Right atrium auricular region (tissue), 2 donors: ENCODE measurements around the gene NEK2. TPM values are rescaled to one million over a fixed set of nuclear protein-coding genes. Genes with fewer than 3 reads are reported as not detected.
"Not testable (repeated sequence)": the region's sequence is repeated elsewhere in the genome, so short reads cannot be mapped to it uniquely, and the experiment has no call there.

Experiments
- DNase-seq: peaks from one replicate; pipeline ENCODE4 v3.0.0-alpha.2; 2019; ENCODE audit warnings: low spot score
- H3K27ac ChIP-seq, 2 donors: fragments of 200-600 bp; sonication (generic); 1 replicate in 1 of 2; 2 replicates in 1 of 2; pipeline ENCODE4 v1.5.1; 2016 to 2019
- H3K27me3 ChIP-seq, 2 donors: fragments of 200-600 bp; sonication (generic); one replicate each; pipeline versions ENCODE4 v1.5.1 to v1.6.0; 2017 to 2019
- H3K36me3 ChIP-seq: fragments of 200-600 bp; sonication (generic); one replicate; pipeline ENCODE4 v1.5.1; 2016
- H3K4me1 ChIP-seq, 2 donors: fragments of 200-600 bp; sonication (generic); one replicate each; pipeline versions ENCODE4 v1.5.1 to v1.6.0; 2017 to 2019
- H3K4me3 ChIP-seq, 2 donors: fragments of 200-600 bp; sonication (generic); 1 replicate in 1 of 2; 2 replicates in 1 of 2; pipeline ENCODE4 v1.5.1; 2017 to 2019; ENCODE audit warnings: mild to moderate bottlenecking in 1 of 2, moderate library complexity in 1 of 2
- H3K9me3 ChIP-seq, 2 donors: fragments of 200-600 bp; sonication (generic); one replicate each; pipeline ENCODE4 v1.5.1; 2019
- CTCF ChIP-seq, 2 donors: fragments of 200-600 bp; sonication (generic); IDR thresholded peaks; one replicate each; pipeline ENCODE4 v1.5.1; 2019; ENCODE audit warnings: antibody characterized with exemption in 2 of 2
- total RNA-seq, 2 donors: library from RNA; depleted of rRNA; stranded (reverse); fragments of >200 nt; gene quantifications; one replicate each; pipeline ENCODE4 v1.1.0, GENCODE V29; 2016

Gene NEK2
- total RNA-seq, 2 donors from 2014 or later = 2.2 TPM; not detected in 1

DNA sequence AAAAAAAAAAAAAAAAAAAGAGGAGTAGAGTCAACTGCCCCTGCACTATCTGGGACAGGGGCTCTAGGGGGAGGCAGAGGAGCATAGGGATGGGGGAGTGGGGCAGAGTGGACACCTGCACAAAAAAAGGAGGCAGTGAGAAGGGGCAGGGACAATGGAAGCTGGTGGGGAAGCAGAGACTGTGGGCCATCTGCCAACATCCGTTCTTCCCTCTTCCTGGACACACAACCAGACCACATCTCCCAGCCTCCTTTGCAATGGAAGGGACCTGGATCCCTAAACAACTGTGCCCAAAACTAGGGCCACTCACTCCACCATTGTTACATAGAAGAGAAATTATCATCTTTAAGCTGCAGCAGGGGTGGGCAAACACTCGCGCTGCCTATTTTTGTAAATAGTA, 38.4 kb downstream of the NEK2 start:
- no peak overlapping the region for H3K4me3 ChIP-seq
- peaks cover 0 to 17% of the 10 kb centered on the region in 2 donors for H3K4me1 ChIP-seq
- no peak for DNase-seq
- TF ChIP-seq CTCF (IDR thresholded peaks at IDR 0.05) = no peak
- H3K9me3 ChIP-seq = no peaks in the 10 kb centered on the region
- H3K36me3 ChIP-seq = no peaks in the 10 kb centered on the region
- H3K27me3 ChIP-seq = no peaks in the 10 kb centered on the region
- H3K27ac ChIP-seq = no peak overlapping the region

- not testable (repeated sequence) for DNase-seq, H3K4me3 ChIP-seq, H3K27me3 ChIP-seq, H3K27ac ChIP-seq, H3K9me3 ChIP-seq, H3K36me3 ChIP-seq
- H3K4me1 ChIP-seq = peaks cover 0 to 21% of the 10 kb centered on the region in 2 donors
These were observed 38.8 kb downstream of the NEK2 start for GRCh38 chr1:211636575-211637029.

GRCh38 chr1:211635597-211636205, 39.7 kb downstream of the NEK2 start:
- Histone ChIP-seq H3K27me3 (no peaks in the 10 kb centered on the region), H3K27ac (no peak overlapping the region), H3K9me3 (no peaks in the 10 kb centered on the region), H3K4me3 (no peak overlapping the region), H3K36me3 (no peaks in the 10 kb centered on the region), H3K4me1 (peaks cover 0 to 30% of the 10 kb centered on the region in 2 donors)
- no peak for TF ChIP-seq CTCF (IDR thresholded peaks at IDR 0.05)
- no peak for DNase-seq

- no peak for TF ChIP-seq CTCF (IDR thresholded peaks at IDR 0.05)
- Histone ChIP-seq H3K27me3 (no peaks in the 10 kb centered on the region), H3K4me1 (peaks cover 0 to 38% of the 10 kb centered on the region in 2 donors), H3K4me3 (no peak overlapping the region), H3K9me3 (no peaks in the 10 kb centered on the region), H3K27ac (no peak overlapping the region), H3K36me3 (no peaks in the 10 kb centered on the region)
- no peak for DNase-seq
These were observed 40.5 kb downstream of the NEK2 start for GRCh38 chr1:211634931-211635330.

- no peak overlapping the region for H3K27ac ChIP-seq
- H3K9me3 ChIP-seq = no peaks in the 10 kb centered on the region
- no peaks in the 10 kb centered on the region for H3K27me3 ChIP-seq
- H3K36me3 ChIP-seq = no peaks in the 10 kb centered on the region
- peaks cover 0 to 40% of the 10 kb centered on the region in 2 donors for H3K4me1 ChIP-seq
- no peak overlapping the region for H3K4me3 ChIP-seq
- no peak for DNase-seq
- no peak for TF ChIP-seq CTCF (IDR thresholded peaks at IDR 0.05)
These were observed 41.0 kb downstream of the NEK2 start for GRCh38 chr1:211634461-211634860.

GRCh38 chr1:211633524-211633846, 41.9 kb downstream of the NEK2 start:
- H3K27ac ChIP-seq = peak overlapping the region in 1 of 2 donors; percentile 90
- DNase-seq = no peak
- H3K4me1 ChIP-seq = peaks cover 0 to 40% of the 10 kb centered on the region in 2 donors
- H3K36me3 ChIP-seq = no peaks in the 10 kb centered on the region
- no peak overlapping the region for H3K4me3 ChIP-seq
- H3K9me3 ChIP-seq = no peaks in the 10 kb centered on the region
- H3K27me3 ChIP-seq = no peaks in the 10 kb centered on the region
- no peak for TF ChIP-seq CTCF (IDR thresholded peaks at IDR 0.05)
